Measurements from ENCODE around the gene VWA3A.
"Not testable (repeated sequence)": the region's sequence is repeated elsewhere in the genome, so short reads cannot be mapped to it uniquely, and the experiment has no call there.

Gene VWA3A, protein sequence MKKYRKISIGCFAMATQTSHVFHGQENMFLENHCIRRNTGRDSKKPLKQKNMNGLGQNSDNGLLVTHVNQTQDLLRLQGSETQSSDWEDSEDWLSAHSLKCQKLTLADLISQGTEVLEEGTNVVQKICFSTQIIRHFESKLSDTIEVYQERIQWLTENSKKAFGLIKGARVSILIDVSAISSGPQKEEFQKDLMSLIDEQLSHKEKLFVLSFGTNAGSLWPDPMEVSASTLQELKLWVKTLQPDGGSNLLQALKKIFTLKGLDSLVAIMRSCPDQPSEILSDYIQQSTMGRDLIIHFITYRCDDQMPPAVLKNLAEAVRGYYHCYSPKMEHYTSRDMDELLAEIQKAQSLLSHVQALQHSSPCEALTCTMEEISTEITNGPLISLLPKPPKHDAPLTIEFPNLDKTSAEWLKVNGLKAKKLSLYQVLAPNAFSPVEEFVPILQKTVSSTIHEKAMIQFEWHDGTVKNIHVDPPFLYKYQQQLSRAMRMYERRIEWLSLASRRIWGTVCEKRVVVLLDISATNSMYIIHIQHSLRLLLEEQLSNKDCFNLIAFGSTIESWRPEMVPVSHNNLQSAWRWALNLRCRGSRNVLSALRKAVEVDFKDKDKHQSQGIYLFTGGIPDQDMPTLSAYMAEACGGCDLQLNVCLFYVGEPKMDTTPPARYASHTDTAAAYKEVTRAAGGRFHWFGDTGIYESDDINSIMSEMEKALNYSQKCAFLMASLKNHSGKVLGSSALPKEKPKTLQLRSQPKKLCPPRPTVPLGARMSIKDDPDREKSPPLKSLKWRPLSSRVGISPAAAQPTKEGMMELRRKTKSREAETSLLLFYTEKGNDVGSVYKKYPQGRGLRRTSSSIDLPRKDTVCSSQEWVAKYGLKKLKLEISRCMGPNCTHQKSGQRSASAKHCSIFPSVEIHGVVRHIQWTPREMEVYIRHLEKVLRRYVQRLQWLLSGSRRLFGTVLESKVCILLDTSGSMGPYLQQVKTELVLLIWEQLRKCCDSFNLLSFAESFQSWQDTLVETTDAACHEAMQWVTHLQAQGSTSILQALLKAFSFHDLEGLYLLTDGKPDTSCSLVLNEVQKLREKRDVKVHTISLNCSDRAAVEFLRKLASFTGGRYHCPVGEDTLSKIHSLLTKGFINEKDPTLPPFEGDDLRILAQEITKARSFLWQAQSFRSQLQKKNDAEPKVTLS

GRCh38 chr16:22092143-22092933, at the start of gene VWA3A:
TSS of gene VWA3A (plus strand) at chr16:22092541. CDS start at chr16:22092638, 97 bp downstream.
- Histone ChIP-seq H3K9me3 (ENCODE audit: control insufficient read depth, insufficient read depth, low read length) (no peaks in the 10 kb centered on the region), H3K4me1 (ENCODE audit: insufficient read depth, low read length) (peaks cover 10% of the 10 kb centered on the region; the same call in 1 of the 2 replicates), H3K9ac (ENCODE audit: low read depth, low read length) (no peak within 1 kb of the TSS), H3K36me3 (ENCODE audit: insufficient read depth, low read length) (no peaks in the 10 kb centered on the region)

- H3K4me1 ChIP-seq (ENCODE audit: insufficient read depth, low read length); H3K9me3 ChIP-seq (ENCODE audit: control insufficient read depth, insufficient read depth, low read length); H3K9ac ChIP-seq (ENCODE audit: low read depth, low read length); H3K36me3 ChIP-seq (ENCODE audit: insufficient read depth, low read length): not testable (repeated sequence)
These were observed 48.5 kb upstream of the VWA3A start for GRCh38 chr16:22043882-22044281.

DNA sequence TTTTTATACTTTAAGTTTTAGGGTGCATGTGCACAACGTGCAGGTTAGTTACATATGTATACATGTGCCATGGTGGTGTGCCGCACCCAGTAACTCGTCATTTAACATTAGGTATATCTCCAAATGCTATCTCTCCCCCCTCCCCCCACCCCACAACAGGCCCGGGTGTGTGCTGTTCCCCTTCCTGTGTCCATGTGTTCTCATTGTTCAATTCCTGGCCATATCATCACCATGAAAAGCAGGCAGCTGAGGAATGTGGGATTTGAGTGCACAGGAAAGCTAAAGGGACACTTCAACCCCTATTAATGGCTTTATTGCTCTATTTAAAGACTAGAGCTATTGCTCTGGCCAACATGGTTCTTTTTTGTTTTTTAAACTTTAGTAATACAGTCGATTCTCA, 46.5 kb upstream of the VWA3A start:
- H3K36me3 ChIP-seq (ENCODE audit: insufficient read depth, low read length); H3K4me1 ChIP-seq (ENCODE audit: insufficient read depth, low read length); H3K9me3 ChIP-seq (ENCODE audit: control insufficient read depth, insufficient read depth, low read length); H3K9ac ChIP-seq (ENCODE audit: low read depth, low read length): not testable (repeated sequence)

- Histone ChIP-seq H3K9ac (ENCODE audit: low read depth, low read length) (no peak overlapping the region), H3K4me1 (ENCODE audit: insufficient read depth, low read length) (no peaks in the 10 kb centered on the region), H3K9me3 (ENCODE audit: control insufficient read depth, insufficient read depth, low read length) (no peaks in the 10 kb centered on the region), H3K36me3 (ENCODE audit: insufficient read depth, low read length) (no peaks in the 10 kb centered on the region)
These were observed 41.4 kb upstream of the VWA3A start for GRCh38 chr16:22050963-22051362.

- Histone ChIP-seq H3K9me3 (ENCODE audit: control insufficient read depth, insufficient read depth, low read length) (no peaks in the 10 kb centered on the region), H3K36me3 (ENCODE audit: insufficient read depth, low read length) (no peaks in the 10 kb centered on the region), H3K4me1 (ENCODE audit: insufficient read depth, low read length) (no peaks in the 10 kb centered on the region), H3K9ac (ENCODE audit: low read depth, low read length) (no peak overlapping the region)
These were observed 39.4 kb upstream of the VWA3A start for GRCh38 chr16:22052980-22053379.

- Histone ChIP-seq H3K9ac (ENCODE audit: low read depth, low read length) (no peak overlapping the region), H3K36me3 (ENCODE audit: insufficient read depth, low read length) (no peaks in the 10 kb centered on the region), H3K9me3 (ENCODE audit: control insufficient read depth, insufficient read depth, low read length) (no peaks in the 10 kb centered on the region), H3K4me1 (ENCODE audit: insufficient read depth, low read length) (no peaks in the 10 kb centered on the region)
These were observed 38.4 kb upstream of the VWA3A start for GRCh38 chr16:22053921-22054341.

DNA sequence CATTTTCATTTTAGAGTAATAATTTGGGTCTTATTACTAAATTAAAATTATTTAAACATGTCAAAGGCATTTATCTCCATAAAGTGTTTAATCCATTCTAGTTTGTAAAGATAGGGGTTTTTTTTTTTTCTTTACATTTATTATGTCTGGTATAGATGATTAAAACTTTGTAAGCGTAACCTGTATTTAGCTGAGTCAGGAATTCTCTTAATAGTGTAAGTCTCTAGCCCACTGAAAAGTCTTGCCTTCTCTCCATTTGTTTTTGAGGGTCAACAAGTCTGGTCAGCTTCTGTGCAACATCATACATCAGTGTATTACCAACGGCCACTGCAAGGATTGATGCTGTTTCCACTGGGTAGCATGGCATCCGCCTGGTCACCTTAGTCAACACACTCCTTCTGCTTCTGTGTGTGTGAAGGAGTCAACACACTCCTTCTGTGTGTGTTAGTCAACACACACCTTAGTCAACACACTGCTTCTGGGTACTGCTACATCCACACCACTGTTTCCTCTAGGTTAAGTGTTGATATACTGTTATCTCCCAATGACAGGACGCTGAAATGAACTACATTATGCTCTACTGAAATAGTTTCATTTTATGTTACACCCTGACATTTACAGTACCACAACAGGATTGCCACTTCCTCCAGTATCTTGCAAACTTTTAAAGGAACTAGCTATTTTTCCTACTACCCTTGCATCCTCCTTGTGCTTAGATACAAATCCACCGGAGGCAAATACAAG, 37.3 kb upstream of the VWA3A start:
- Histone ChIP-seq H3K9ac (ENCODE audit: low read depth, low read length) (no peak overlapping the region), H3K9me3 (ENCODE audit: control insufficient read depth, insufficient read depth, low read length) (no peaks in the 10 kb centered on the region), H3K4me1 (ENCODE audit: insufficient read depth, low read length) (no peaks in the 10 kb centered on the region), H3K36me3 (ENCODE audit: insufficient read depth, low read length) (no peaks in the 10 kb centered on the region; the same call in 1 of the 2 replicates)

GRCh38 chr16:22055881-22056280, 36.5 kb upstream of the VWA3A start:
- H3K9me3 ChIP-seq (ENCODE audit: control insufficient read depth, insufficient read depth, low read length), result no peaks in the 10 kb centered on the region
- H3K9ac ChIP-seq (ENCODE audit: low read depth, low read length), result no peak overlapping the region
- H3K4me1 ChIP-seq (ENCODE audit: insufficient read depth, low read length), result no peaks in the 10 kb centered on the region
- no peaks in the 10 kb centered on the region; the same call in 1 of the 2 replicates for H3K36me3 ChIP-seq (ENCODE audit: insufficient read depth, low read length)

DNA sequence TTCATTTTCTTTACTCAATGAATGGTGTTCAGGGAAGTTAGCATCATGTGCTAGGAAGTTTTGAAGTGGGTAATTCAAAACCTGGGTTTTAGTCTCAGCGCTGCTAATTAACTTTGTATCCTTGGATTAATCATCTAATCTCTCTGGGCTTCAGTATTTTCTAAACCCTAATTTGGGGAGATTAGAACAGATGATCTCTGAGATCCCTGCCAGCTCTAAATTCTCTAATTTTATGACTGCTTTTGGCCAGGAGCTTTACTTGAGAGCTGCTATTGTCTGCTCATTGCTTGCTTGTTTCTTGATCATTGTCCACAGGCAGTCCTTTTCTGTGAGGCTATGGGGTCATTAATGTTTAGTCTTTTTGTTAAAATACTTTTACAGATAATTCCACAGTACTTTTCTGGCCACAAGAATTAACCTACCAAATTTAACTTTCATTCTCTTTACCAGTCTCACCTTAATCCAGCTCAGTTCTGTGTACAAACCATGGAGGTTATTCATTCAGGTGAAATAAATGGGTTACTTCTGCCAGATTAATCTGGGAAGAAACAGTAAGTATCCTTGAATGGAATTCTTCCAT, 28.4 kb upstream of the VWA3A start:
- no peaks in the 10 kb centered on the region; the same call in 1 of the 2 replicates for H3K36me3 ChIP-seq (ENCODE audit: insufficient read depth, low read length)
- peaks cover 14% of the 10 kb centered on the region; the same call in 1 of the 2 replicates for H3K9me3 ChIP-seq (ENCODE audit: control insufficient read depth, insufficient read depth, low read length)
- H3K4me1 ChIP-seq (ENCODE audit: insufficient read depth, low read length), result peaks cover 5% of the 10 kb centered on the region; the same call in 1 of the 2 replicates
- no peak overlapping the region for H3K9ac ChIP-seq (ENCODE audit: low read depth, low read length)

- H3K36me3 ChIP-seq (ENCODE audit: insufficient read depth, low read length), result no peaks in the 10 kb centered on the region; the same call in 1 of the 2 replicates
- peaks cover 14% of the 10 kb centered on the region; the same call in 1 of the 2 replicates for H3K9me3 ChIP-seq (ENCODE audit: control insufficient read depth, insufficient read depth, low read length)
- peaks cover 5% of the 10 kb centered on the region; the same call in 1 of the 2 replicates for H3K4me1 ChIP-seq (ENCODE audit: insufficient read depth, low read length)
- H3K9ac ChIP-seq (ENCODE audit: low read depth, low read length), result no peak overlapping the region
These were observed 27.1 kb upstream of the VWA3A start for GRCh38 chr16:22065252-22065651.

GRCh38 chr16:22070361-22071330, 21.7 kb upstream of the VWA3A start:
- Histone ChIP-seq H3K4me1 (ENCODE audit: insufficient read depth, low read length) (no peaks in the 10 kb centered on the region), H3K36me3 (ENCODE audit: insufficient read depth, low read length) (no peaks in the 10 kb centered on the region; the same call in 1 of the 2 replicates), H3K9ac (ENCODE audit: low read depth, low read length) (no peak overlapping the region), H3K9me3 (ENCODE audit: control insufficient read depth, insufficient read depth, low read length) (peaks cover 14% of the 10 kb centered on the region; the same call in 1 of the 2 replicates)

Data from ES-I3 (cell line).